IMR-90 (cell line): ENCODE data around the gene CLTCL1. TPM values are rescaled to one million over a fixed set of nuclear protein-coding genes. Genes with fewer than 3 reads are reported as not detected.
A peak's percentile ranks its signal among the peaks of the same experiment; 100 is the strongest.

Experiments used
- ATAC-seq: fragments of 200-7000 bp; cut with Tn5 transposase; 2 replicates; pipeline ENCODE4 v1.9.1; 2020; ENCODE audit warnings: low read depth, mild to moderate bottlenecking, moderate library complexity
- BruUV-seq: library from RNA; stranded (reverse); fragments of 400-500 nt; replicated peaks from 2 replicates; lab custom pipeline; 2021; lab: Mats Ljungman, UMichigan
- CTCF ChIA-PET: fragments of 300-600 bp; formaldehyde crosslinking; extraction: SDS; loops from one replicate; lab custom pipeline; 2021; ENCODE audit warnings: antibody characterized with exemption; lab: Yijun Ruan, JAX
- POLR2A ChIA-PET: fragments of 300-600 bp; sonication (Branson Sonifier 250); formaldehyde crosslinking; loops from one replicate; lab custom pipeline; 2022; ENCODE audit warnings: antibody characterized with exemption; ENCODE audit not compliant: unreplicated experiment; lab: Charles Lee
- DNase-seq: peaks from one replicate; pipeline ENCODE4 v3.0.0; 2013
- H2AFZ ChIP-seq: replicated peaks from 2 replicates; pipeline ENCODE3; 2013; ENCODE audit warnings: low read length, mild to moderate bottlenecking; ENCODE audit not compliant: poor library complexity
- H2AK5ac ChIP-seq: 2 replicates; pipeline ENCODE4 v1.6.1; 2013; ENCODE audit warnings: low read depth, low read length, inconsistent platforms
- H2AK9ac ChIP-seq: replicated peaks from 2 replicates; pipeline ENCODE3; 2013; ENCODE audit warnings: mild to moderate bottlenecking, low read depth, low read length, moderate library complexity; ENCODE audit not compliant: poor library complexity
- H2BK120ac ChIP-seq: 2 replicates; pipeline ENCODE4 v1.6.1; 2013; ENCODE audit warnings: low read depth, low read length, inconsistent platforms
- H2BK15ac ChIP-seq: 3 replicates; pipeline ENCODE4 v1.6.1; 2013; ENCODE audit warnings: low read depth, low read length, inconsistent platforms
- H2BK20ac ChIP-seq: 2 replicates; pipeline ENCODE4 v1.6.1; 2013; ENCODE audit warnings: low read depth, mild to moderate bottlenecking, inconsistent platforms, low read length, moderate library complexity
- H2BK5ac ChIP-seq: 2 replicates; pipeline ENCODE4 v1.6.1; 2013; ENCODE audit warnings: mild to moderate bottlenecking, low read depth, low read length, inconsistent platforms; ENCODE audit not compliant: poor library complexity, severe bottlenecking
- H3K14ac ChIP-seq: replicated peaks from 2 replicates; pipeline ENCODE4 v1.6.1; 2013; ENCODE audit warnings: low read depth, low read length, inconsistent platforms
- H3K18ac ChIP-seq: 2 replicates; pipeline ENCODE4 v1.6.1; 2013; ENCODE audit warnings: low read depth, low read length, control low read depth
- H3K23ac ChIP-seq: 2 replicates; pipeline ENCODE4 v1.6.1; 2013; ENCODE audit warnings: low read depth, low read length, inconsistent platforms
- H3K27ac ChIP-seq: 2 replicates; pipeline ENCODE4 v1.5.1; 2013; ENCODE audit warnings: mild to moderate bottlenecking, control low read depth, low read length; ENCODE audit not compliant: insufficient read depth
- H3K27me3 ChIP-seq: 2 replicates; pipeline ENCODE4 v1.6.1; 2013; ENCODE audit warnings: low read length; ENCODE audit not compliant: control insufficient read depth, insufficient read depth
- H3K36me3 ChIP-seq: 2 replicates; pipeline ENCODE4 v1.6.1; 2013; ENCODE audit warnings: low read length, mixed read lengths; ENCODE audit not compliant: control insufficient read depth, insufficient read depth
- H3K4ac ChIP-seq: 2 replicates; pipeline ENCODE4 v1.6.1; 2013; ENCODE audit warnings: low read depth, low read length, inconsistent platforms
- H3K4me1 ChIP-seq: 2 replicates; pipeline ENCODE4 v1.6.1; 2013; ENCODE audit warnings: low read length, mixed read lengths; ENCODE audit not compliant: control insufficient read depth, insufficient read depth
- H3K4me2 ChIP-seq: 2 replicates; pipeline ENCODE4 v1.6.1; 2013; ENCODE audit warnings: low read depth, mild to moderate bottlenecking, control low read depth, low read length, moderate library complexity
- H3K4me3 ChIP-seq: 2 replicates; pipeline ENCODE4 v1.5.1; 2013; ENCODE audit warnings: low read depth, mild to moderate bottlenecking, control low read depth, low read length, moderate library complexity; ENCODE audit not compliant: insufficient read depth
- H3K56ac ChIP-seq: 2 replicates; pipeline ENCODE4 v1.6.1; 2013; ENCODE audit warnings: low read length, inconsistent platforms; ENCODE audit not compliant: insufficient read depth; ENCODE audit errors: extremely low read depth
- H3K79me1 ChIP-seq, 2 experiments: 2 replicates each; pipeline ENCODE4 v1.6.1; 2013; ENCODE audit warnings: low read length in 2 of 2, inconsistent platforms in 1 of 2, low read depth in 1 of 2
- H3K9ac ChIP-seq: 2 replicates; pipeline ENCODE4 v1.6.1; 2013; ENCODE audit warnings: low read depth, low read length, control low read depth
- H3K9me1 ChIP-seq: 2 replicates; pipeline ENCODE4 v1.6.1; 2013; ENCODE audit warnings: low read length, inconsistent platforms; ENCODE audit not compliant: insufficient read depth
- H3K9me3 ChIP-seq: 2 replicates; pipeline ENCODE4 v1.6.1; 2013; ENCODE audit warnings: low read length; ENCODE audit not compliant: control insufficient read depth, insufficient read depth
- H4K20me1 ChIP-seq: 2 replicates; pipeline ENCODE4 v1.6.1; 2013; ENCODE audit warnings: low read length, inconsistent platforms; ENCODE audit not compliant: insufficient read depth
- H4K5ac ChIP-seq: 2 replicates; pipeline ENCODE4 v1.6.1; 2013; ENCODE audit warnings: mild to moderate bottlenecking, low read depth, low read length, control low read depth
- H4K8ac ChIP-seq, 2 experiments: 2 replicates each; pipeline ENCODE4 v1.6.1; 2013; ENCODE audit warnings: low read depth in 2 of 2, low read length in 2 of 2, control low read depth in 1 of 2, inconsistent platforms in 1 of 2
- H4K91ac ChIP-seq: 2 replicates; pipeline ENCODE4 v1.6.1; 2013; ENCODE audit warnings: low read depth, low read length, inconsistent platforms; ENCODE audit not compliant: insufficient read depth
- BHLHE40 ChIP-seq: fragments of 150-350 bp; IDR thresholded peaks from 2 replicates; pipeline ENCODE4 v1.6.1; 2016; ENCODE audit warnings: mild to moderate bottlenecking, low read depth, low read length
- CEBPB ChIP-seq: IDR thresholded peaks from 2 replicates; pipeline ENCODE4 v1.6.1; 2012; ENCODE audit warnings: low read depth, low read length, improper control_type of control experiment
- CHD1 ChIP-seq: IDR thresholded peaks from 2 replicates; pipeline ENCODE4 v1.6.1; 2012; ENCODE audit warnings: low read depth, low read length, improper control_type of control experiment
- CTCF ChIP-seq: conservative IDR thresholded peaks from 2 replicates; pipeline ENCODE4 v1.5.1; 2012; ENCODE audit warnings: mild to moderate bottlenecking, low read depth, low read length, improper control_type of control experiment
- ELK1 ChIP-seq: fragments of 150-350 bp; IDR thresholded peaks from 2 replicates; pipeline ENCODE4 v1.6.1; 2016; ENCODE audit warnings: low read depth, mild to moderate bottlenecking, low read length, moderate library complexity, borderline replicate concordance
- FOS ChIP-seq: fragments of 150-350 bp; IDR thresholded peaks from 2 replicates; pipeline ENCODE4 v1.6.1; 2016; ENCODE audit warnings: low read depth, low read length
- MAFK ChIP-seq: IDR thresholded peaks from 2 replicates; pipeline ENCODE4 v1.6.1; 2012; ENCODE audit warnings: low read depth, low read length, improper control_type of control experiment
- MAZ ChIP-seq: IDR thresholded peaks from 2 replicates; pipeline ENCODE4 v1.6.1; 2012; ENCODE audit warnings: low read depth, mild to moderate bottlenecking, low read length, improper control_type of control experiment, moderate library complexity, borderline replicate concordance
- MXI1 ChIP-seq: IDR thresholded peaks from 2 replicates; pipeline ENCODE4 v1.6.1; 2012; ENCODE audit warnings: low read depth, mild to moderate bottlenecking, low read length, moderate library complexity, borderline replicate concordance
- NFE2L2 ChIP-seq: fragments of 150-350 bp; IDR thresholded peaks from 2 replicates; pipeline ENCODE4 v1.6.1; 2016; ENCODE audit warnings: low read depth, mild to moderate bottlenecking, low read length
- POLR2A ChIP-seq: IDR thresholded peaks from 2 replicates; pipeline ENCODE4 v1.6.1; 2012; ENCODE audit warnings: mild to moderate bottlenecking, low read depth, low read length
- RAD21 ChIP-seq: IDR thresholded peaks from 2 replicates; pipeline ENCODE4 v1.6.1; 2012; ENCODE audit warnings: low read length, improper control_type of control experiment
- RCOR1 ChIP-seq: IDR thresholded peaks from 2 replicates; pipeline ENCODE4 v1.6.1; 2012; ENCODE audit warnings: mild to moderate bottlenecking, low read length, improper control_type of control experiment; ENCODE audit not compliant: insufficient replicate concordance
- RFX5 ChIP-seq: IDR thresholded peaks from 2 replicates; pipeline ENCODE4 v1.8.0; 2012; ENCODE audit warnings: low read depth, mild to moderate bottlenecking, low read length, moderate library complexity
- SMC3 ChIP-seq: fragments of 150-350 bp; IDR thresholded peaks from 2 replicates; pipeline ENCODE4 v1.6.1; 2016; ENCODE audit warnings: low read depth, mild to moderate bottlenecking, antibody characterized with exemption, low read length, moderate library complexity
- USF2 ChIP-seq: fragments of 150-350 bp; IDR thresholded peaks from 2 replicates; pipeline ENCODE4 v1.6.1; 2017; ENCODE audit warnings: mild to moderate bottlenecking, antibody characterized with exemption, low read length, low read depth
- WGBS, 2 experiments: methylation state at CpG; one replicate each; pipeline versions ENCODE4 v1.1.5 to v1.1.7; 2013; ENCODE audit warnings: missing lambda C conversion rate in 2 of 2; ENCODE audit not compliant: insufficient read length in 1 of 2; ENCODE audit errors: extremely low coverage in 2 of 2; 5-methylcytosine and 5-hydroxymethylcytosine counted together
- dilution Hi-C: fragments of 300-500 bp; cut with HindIII; formaldehyde crosslinking; loops from one replicate; pipeline ENCODE4 v1.14.3; 2018; ENCODE audit warnings: low sequenced_read_pairs; ENCODE audit not compliant: unreplicated experiment
- in situ Hi-C: fragments of 300-500 bp; cut with MboI; formaldehyde crosslinking; loops from 3 replicates; pipeline ENCODE4 v1.14.3; 2019; ENCODE audit warnings: low sequenced_read_pairs, inconsistent platforms, mixed read lengths
- intact Hi-C: fragments of 100-400 bp; cut with micrococcal nuclease; formaldehyde crosslinking; loops from 2 replicates; pipeline ENCODE4 v1.10.0; 2022
- polyA plus RNA-seq, 3 experiments: library from polyadenylated mRNA; depleted of rRNA; stranded (reverse); fragments of >200 nt; gene quantifications; 2 replicates each; pipeline ENCODE4 v1.2.3, GENCODE V29; 2012; ENCODE audit warnings: low replicate concordance in 1 of 3
- total RNA-seq: library from RNA; depleted of rRNA; stranded (reverse); fragments of >200 nt; gene quantifications from 2 replicates; pipeline ENCODE4 v1.2.3, GENCODE V29; 2012

The CLTCL1 gene
- total and polyA plus RNA-seq, 2 of the 4 experiments (the other 2 are of a cell fraction) = 6.2 to 8.1 TPM

- TF ChIP-seq ELK1 (no peak), SMC3 (no peak), CTCF (no peak), USF2 (no peak), CHD1 (no peak), RFX5 (no peak), MXI1 (no peak), POLR2A (no peak), BHLHE40 (no peak), MAZ (no peak), NFE2L2 (no peak), MAFK (no peak), RAD21 (no peak), CEBPB (no peak), FOS (no peak), RCOR1 (no peak)
- Histone ChIP-seq H4K20me1 (peaks cover 20% of the 10 kb centered on the region), H3K9me3 (no peaks in the 10 kb centered on the region), H3K27me3 (no peaks in the 10 kb centered on the region), H4K8ac (no peak overlapping the region), H3K79me1 (peaks cover 11 to 68% of the 10 kb centered on the region in 2 experiments), H3K27ac (no peak overlapping the region), H2BK15ac (no peak overlapping the region), H3K4me1 (peaks cover 33% of the 10 kb centered on the region), H2BK120ac (no peak overlapping the region), H3K4ac (no peak overlapping the region), H3K9me1 (peaks cover 13% of the 10 kb centered on the region), H2AK9ac (no peak overlapping the region), H4K5ac (no peak overlapping the region), H3K23ac (no peak overlapping the region), H2BK5ac (no peak overlapping the region), H2AK5ac (no peak overlapping the region), H3K4me2 (no peak overlapping the region), H3K9ac (no peak overlapping the region), H3K56ac (no peak overlapping the region), H2AFZ (no peak overlapping the region), H4K91ac (no peak overlapping the region), H3K4me3 (no peak overlapping the region), H2BK20ac (no peak overlapping the region), H3K36me3 (peaks cover 8% of the 10 kb centered on the region), H3K18ac (no peak overlapping the region), H3K14ac (no peak overlapping the region)
- TSS peak; percentile 88 for BruUV-seq
- dilution Hi-C loops (no loop called here), in situ Hi-C loops (no loop called here), intact Hi-C loops (no loop called here)
- DNase-seq (no peak), ATAC-seq (no peak)
- POLR2A ChIA-PET = interaction anchor here (0.6 kb wide), 2 partner anchors 182 to 454 kb away, joined by 5 to 19 read pairs; no protein-coding TSS in a partner anchor
- CTCF ChIA-PET = no interaction called here
- WGBS, 2 experiments = 70% methylated on average over 3 of the region's 21 CpGs; no CpG with 5 or more reads in 1 of the 2 experiments
Measured at GRCh38 chr22:19175602-19176174, 115.8 kb downstream of the CLTCL1 start.
